Gastroesophageal sphincter (tissue), 3 donors: ENCODE measurements around the gene BTBD18.

Experiments used
- POLR2AphosphoS5 ChIP-seq: sonication (generic); formaldehyde crosslinking; IDR thresholded peaks from one replicate; pipeline ENCODE4 v1.6.1; 2017; ENCODE audit warnings: antibody characterized with exemption
- TF ChIP-seq, protein P1 (sequence below), 4 experiments: fragments of 200-600 bp in 2 of 4; fragments of 450-650 bp in 2 of 4; sonication (generic) in 1 of 4; IDR thresholded peaks; one replicate each; pipeline ENCODE4 v1.5.1; 2017 to 2019; ENCODE audit warnings: antibody characterized with exemption in 4 of 4, mild to moderate bottlenecking in 2 of 4, moderate library complexity in 2 of 4

DNA sequence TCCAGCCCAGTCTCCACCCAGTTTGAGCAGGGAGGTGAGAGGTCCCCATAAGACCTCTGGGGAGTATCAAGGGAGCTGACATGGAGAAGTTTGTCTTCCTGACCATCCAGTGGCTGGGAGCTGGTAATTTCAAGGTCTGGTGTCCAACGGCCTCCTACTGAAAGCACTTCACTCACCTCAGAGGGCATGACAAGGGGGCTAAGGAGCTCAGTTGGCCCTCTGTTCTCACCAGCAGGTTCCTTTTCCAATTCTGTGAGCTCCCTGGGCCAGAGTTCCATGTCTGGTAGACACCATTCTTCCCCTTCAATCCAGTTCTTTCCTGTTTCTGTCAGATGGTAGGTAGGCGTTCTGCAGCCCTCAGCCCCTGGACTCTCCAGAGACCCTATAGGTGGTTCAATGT is 7.3 kb downstream of the BTBD18 start:
- TF ChIP-seq, protein P1, sequence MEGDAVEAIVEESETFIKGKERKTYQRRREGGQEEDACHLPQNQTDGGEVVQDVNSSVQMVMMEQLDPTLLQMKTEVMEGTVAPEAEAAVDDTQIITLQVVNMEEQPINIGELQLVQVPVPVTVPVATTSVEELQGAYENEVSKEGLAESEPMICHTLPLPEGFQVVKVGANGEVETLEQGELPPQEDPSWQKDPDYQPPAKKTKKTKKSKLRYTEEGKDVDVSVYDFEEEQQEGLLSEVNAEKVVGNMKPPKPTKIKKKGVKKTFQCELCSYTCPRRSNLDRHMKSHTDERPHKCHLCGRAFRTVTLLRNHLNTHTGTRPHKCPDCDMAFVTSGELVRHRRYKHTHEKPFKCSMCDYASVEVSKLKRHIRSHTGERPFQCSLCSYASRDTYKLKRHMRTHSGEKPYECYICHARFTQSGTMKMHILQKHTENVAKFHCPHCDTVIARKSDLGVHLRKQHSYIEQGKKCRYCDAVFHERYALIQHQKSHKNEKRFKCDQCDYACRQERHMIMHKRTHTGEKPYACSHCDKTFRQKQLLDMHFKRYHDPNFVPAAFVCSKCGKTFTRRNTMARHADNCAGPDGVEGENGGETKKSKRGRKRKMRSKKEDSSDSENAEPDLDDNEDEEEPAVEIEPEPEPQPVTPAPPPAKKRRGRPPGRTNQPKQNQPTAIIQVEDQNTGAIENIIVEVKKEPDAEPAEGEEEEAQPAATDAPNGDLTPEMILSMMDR (IDR thresholded peaks at IDR 0.05), result no peak
- no peak for TF ChIP-seq POLR2AphosphoS5
